GM19043 (cell line): ENCODE results near the gene SETD3.

Experiments used
- ATAC-seq: cut with Tn5 transposase; IDR thresholded peaks from one replicate; pipeline ENCODE4 v1.9.1; 2021; ENCODE audit warnings: low read depth; ENCODE audit not compliant: unreplicated experiment

The SETD3 gene

GRCh38 chr14:99402950-99403349 lies 77.7 kb downstream of the SETD3 start:
- ATAC-seq: no peak

DNA sequence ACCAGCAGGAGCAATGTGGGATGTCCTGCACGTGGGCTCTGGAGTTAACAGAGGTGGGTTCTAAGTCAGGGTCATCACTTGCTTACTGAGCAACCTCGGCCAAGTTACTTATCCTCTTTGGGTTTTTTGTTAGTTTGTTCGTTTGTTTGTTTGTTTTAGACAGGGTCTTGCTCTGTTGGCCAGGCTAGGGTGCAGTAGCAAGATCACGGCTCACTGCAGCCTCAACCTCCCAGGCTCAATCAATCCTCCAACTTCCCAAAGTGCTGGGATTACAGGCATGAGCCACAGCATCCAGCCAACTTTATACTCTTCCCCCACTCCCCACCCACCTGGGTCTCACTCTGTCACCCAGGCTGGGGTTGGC lies 78.4 kb downstream of the SETD3 start:
- no peak for ATAC-seq

- ATAC-seq: no peak
These were observed 78.9 kb downstream of the SETD3 start for GRCh38 chr14:99401621-99402284.

- no peak for ATAC-seq
These were observed 79.4 kb downstream of the SETD3 start for GRCh38 chr14:99401211-99401610.

DNA sequence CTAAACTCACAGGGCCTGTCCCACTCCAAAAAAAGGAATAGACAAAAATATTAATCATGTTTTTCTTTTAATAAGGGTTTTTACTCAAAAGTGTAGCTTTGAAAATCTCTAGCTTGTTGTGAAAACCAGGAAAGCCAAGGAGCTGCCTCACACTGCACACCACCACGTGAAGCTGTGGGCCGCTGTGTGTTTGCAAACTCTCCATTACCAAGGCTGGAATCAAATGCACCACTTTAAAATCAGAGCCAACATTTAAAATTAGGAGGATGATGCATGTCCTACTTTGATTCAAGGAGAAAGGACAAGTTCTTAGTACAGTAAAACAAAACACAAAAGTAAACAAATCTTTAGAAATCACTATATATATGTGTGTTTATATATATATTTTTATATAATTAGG lies 83.0 kb downstream of the SETD3 start:
- ATAC-seq: no peak

DNA sequence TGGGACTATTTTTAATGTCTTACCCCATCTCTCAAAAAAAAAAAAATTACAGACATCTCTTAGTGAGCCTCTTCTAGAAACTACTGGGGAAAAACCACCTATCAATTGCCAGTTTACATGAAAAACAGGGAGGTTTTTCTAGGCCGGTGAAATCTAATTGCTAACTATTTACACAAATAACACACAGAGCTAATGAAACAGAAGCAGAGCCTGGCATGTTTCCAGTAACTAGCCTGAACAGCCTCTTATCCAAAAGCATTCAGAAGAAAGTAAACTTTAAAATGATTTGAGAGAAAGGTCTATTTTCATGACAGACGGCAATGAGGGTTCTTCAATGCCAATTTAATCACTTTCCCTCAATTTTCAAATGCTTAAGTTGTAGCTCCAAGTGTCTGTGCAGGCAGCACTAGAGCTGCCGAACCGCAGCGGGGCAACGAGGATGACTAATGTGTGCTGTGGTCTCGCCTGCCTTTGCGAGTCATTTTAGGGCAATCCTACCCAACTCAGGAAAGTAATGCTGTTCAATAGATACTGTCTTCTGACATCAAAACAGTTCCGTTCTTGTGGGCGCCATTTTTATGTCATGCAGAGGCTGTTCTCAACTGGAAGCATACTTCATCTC lies 84.6 kb downstream of the SETD3 start:
- ATAC-seq: no peak

- ATAC-seq: no peak
These were observed 86.0 kb downstream of the SETD3 start for GRCh38 chr14:99394602-99395156.

DNA sequence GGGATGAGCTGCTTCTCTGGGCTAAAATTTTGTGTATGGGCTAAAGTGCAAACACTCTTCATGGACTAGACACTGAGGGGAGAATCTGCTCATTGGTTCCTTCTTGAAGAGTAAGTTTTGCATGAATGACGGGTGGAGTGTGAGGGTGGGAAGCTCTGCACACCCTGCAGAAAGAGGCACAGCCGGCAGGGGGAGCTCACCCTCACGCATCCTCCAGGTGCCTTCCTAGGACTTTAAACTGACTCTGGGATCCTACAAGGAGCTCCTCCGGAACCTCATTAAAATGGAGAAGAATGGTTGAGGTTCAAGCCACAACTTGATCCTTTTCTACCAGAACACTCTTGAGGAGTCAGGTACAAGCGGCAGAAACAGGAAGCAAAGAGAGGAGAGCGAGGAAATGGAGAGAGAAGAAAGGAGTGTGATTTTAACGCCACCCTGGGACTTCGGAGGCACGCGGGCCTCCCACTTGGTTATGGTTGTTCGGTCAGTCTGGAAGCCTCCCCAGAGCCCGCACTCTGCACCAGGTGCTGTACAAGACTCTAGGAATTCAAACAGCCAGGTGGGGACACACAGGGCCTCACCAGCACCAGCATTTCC lies 87.5 kb downstream of the SETD3 start:
- ATAC-seq: no peak

DNA sequence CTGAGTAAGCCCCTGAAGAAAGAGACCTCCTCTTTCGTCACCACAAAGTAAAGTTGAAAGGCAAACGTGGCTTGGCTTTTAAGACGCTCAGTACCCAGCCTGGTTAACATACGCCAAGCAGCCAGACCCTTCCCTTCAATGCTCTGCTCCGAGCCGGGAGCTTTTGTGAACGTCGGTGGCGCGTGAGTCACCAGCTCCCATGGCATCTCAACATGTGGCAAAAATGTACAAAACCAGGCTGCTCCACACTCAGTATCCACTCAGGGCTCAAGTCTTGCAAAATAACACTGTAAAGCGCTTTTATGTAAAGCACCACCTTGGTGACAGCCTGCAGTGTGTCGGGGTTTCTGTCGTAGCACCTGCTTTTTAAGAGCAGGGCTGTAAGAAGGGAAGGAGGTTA lies 89.0 kb downstream of the SETD3 start:
- ATAC-seq: no peak

GRCh38 chr14:99389174-99389826 lies 91.4 kb downstream of the SETD3 start:
- ATAC-seq: no peak

GRCh38 chr14:99388286-99388685 lies 92.4 kb downstream of the SETD3 start:
- no peak for ATAC-seq

GRCh38 chr14:99387880-99388279 lies 92.8 kb downstream of the SETD3 start:
- ATAC-seq: no peak

- ATAC-seq: no peak
These were observed 95.9 kb downstream of the SETD3 start for GRCh38 chr14:99384450-99385417.

- ATAC-seq: no peak
These were observed 96.9 kb downstream of the SETD3 start for GRCh38 chr14:99383472-99384449.

DNA sequence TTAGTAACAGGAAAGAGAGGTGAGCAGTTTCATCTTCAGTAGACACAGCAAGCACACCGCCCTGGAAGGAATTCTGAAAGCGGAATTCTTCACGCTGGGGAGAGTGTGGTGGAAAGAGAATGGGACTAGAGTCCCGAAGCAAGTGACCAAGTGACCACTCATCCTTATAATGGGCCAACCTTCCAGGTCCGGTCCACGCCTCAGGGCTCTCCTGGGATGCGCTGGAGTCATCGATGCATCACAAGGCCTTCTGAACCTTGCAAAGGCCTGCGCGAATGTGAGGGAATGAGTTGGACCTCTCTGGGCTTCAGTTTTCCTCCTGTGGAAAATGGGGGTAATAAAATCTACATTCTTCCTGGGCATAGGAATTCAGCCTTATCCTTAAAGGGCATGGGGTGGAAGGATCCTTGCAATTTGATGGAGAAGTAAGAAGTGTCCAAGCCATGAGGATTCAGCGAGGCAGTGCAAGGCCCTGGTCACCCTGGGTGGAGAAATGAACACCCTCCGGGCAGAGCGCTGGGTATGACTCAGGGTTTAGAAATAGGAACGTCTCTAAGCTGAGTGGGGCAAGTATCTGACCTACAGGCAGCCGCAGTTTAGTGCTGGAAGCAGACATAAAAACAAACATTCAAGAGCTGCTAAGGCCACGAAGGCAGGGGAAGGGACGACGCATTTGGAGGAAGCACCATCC lies 97.7 kb downstream of the SETD3 start:
- no peak for ATAC-seq

GRCh38 chr14:99382071-99382470 lies 98.6 kb downstream of the SETD3 start:
- no peak for ATAC-seq

- ATAC-seq: no peak
These were observed 99.0 kb downstream of the SETD3 start for GRCh38 chr14:99381688-99382060.

GRCh38 chr14:99380991-99381687 lies 99.5 kb downstream of the SETD3 start:
- ATAC-seq: no peak
